H1 (cell line): ENCODE results near the gene ZPBP2. TPM values are rescaled to one million over a fixed set of nuclear protein-coding genes. Genes with fewer than 3 reads are reported as not detected.

Source experiments
- CTCF ChIA-PET: fragments of 300-600 bp; sonication (Branson Sonifier 250); formaldehyde crosslinking; loops from one replicate; lab custom pipeline; 2021; ENCODE audit not compliant: partially characterized antibody; lab: Charles Lee
- POLR2A ChIA-PET: fragments of 300-600 bp; sonication (Branson Sonifier 250); formaldehyde crosslinking; loops from one replicate; lab custom pipeline; 2021; ENCODE audit warnings: inconsistent platforms; ENCODE audit not compliant: partially characterized antibody; lab: Charles Lee
- DNase-seq, 2 experiments: peaks; one replicate each; pipeline versions ENCODE4 v3.0.0 to v3.0.0-alpha.2; 2010 to 2022; ENCODE audit warnings: low spot score in 2 of 2, low read depth in 1 of 2, mixed read lengths in 1 of 2
- FAIRE-seq: peaks from 2 replicates; lab custom pipeline; 2011; peaks lifted over from hg19 to GRCh38; lab: Jason Lieb, UNC
- H2AFZ ChIP-seq: 2 replicates; pipeline ENCODE4 v1.8.1; 2012; ENCODE audit warnings: low read length, inconsistent platforms
- H2AK5ac ChIP-seq: 2 replicates; pipeline ENCODE4 v1.6.1; 2013; ENCODE audit warnings: low read depth, low read length
- H2BK120ac ChIP-seq: replicated peaks from 2 replicates; pipeline ENCODE3; 2013; ENCODE audit warnings: low read depth, low read length, inconsistent platforms
- H2BK12ac ChIP-seq: 2 replicates; pipeline ENCODE4 v1.6.1; 2013; ENCODE audit warnings: low read depth, low read length
- H2BK15ac ChIP-seq: 2 replicates; pipeline ENCODE4 v1.6.1; 2013; ENCODE audit warnings: low read length
- H2BK20ac ChIP-seq: 2 replicates; pipeline ENCODE4 v1.6.1; 2013; ENCODE audit warnings: low read length
- H2BK5ac ChIP-seq: 2 replicates; pipeline ENCODE4 v1.6.1; 2013; ENCODE audit warnings: low read depth, low read length
- H3K14ac ChIP-seq: 2 replicates; pipeline ENCODE4 v1.6.1; 2013; ENCODE audit warnings: inconsistent platforms; ENCODE audit not compliant: insufficient read length
- H3K18ac ChIP-seq: 2 replicates; pipeline ENCODE4 v1.6.1; 2013; ENCODE audit warnings: low read length; ENCODE audit errors: extremely low read depth
- H3K23ac ChIP-seq: 2 replicates; pipeline ENCODE4 v1.6.1; 2013; ENCODE audit warnings: inconsistent platforms; ENCODE audit not compliant: insufficient read length
- H3K23me2 ChIP-seq: 2 replicates; pipeline ENCODE4 v1.6.1; 2013; ENCODE audit warnings: low read depth, low read length
- H3K27ac ChIP-seq: 2 replicates; pipeline ENCODE4 v1.6.1; 2011; ENCODE audit warnings: low read depth, low read length, inconsistent platforms
- H3K27me3 ChIP-seq, 4 experiments: replicated peaks in 1 of 4; 1 replicate in 1 of 4; 2 replicates in 3 of 4; pipeline versions ENCODE4 v1.6.1 to v1.8.1; 2011 to 2013; ENCODE audit warnings: low read length in 3 of 4, mild to moderate bottlenecking in 3 of 4, inconsistent platforms in 2 of 4, mixed read lengths in 2 of 4, moderate library complexity in 1 of 4; ENCODE audit not compliant: control insufficient read depth in 3 of 4, insufficient read depth in 3 of 4; ENCODE audit errors: extremely low read depth in 1 of 4
- H3K36me3 ChIP-seq, 4 experiments: 2 replicates each; pipeline versions ENCODE4 v1.6.1 to v1.8.1; 2011 to 2013; ENCODE audit warnings: mild to moderate bottlenecking in 4 of 4, low read length in 3 of 4, moderate library complexity in 2 of 4, control low read depth in 1 of 4, inconsistent platforms in 1 of 4; ENCODE audit not compliant: insufficient read depth in 4 of 4, control insufficient read depth in 2 of 4
- H3K4ac ChIP-seq: replicated peaks from 2 replicates; pipeline ENCODE3; 2013; ENCODE audit warnings: low read length, low read depth, mixed read lengths, inconsistent platforms; ENCODE audit not compliant: insufficient read length
- H3K4me1 ChIP-seq, 4 experiments: replicated peaks in 1 of 4; 1 replicate in 1 of 4; 2 replicates in 3 of 4; pipeline versions ENCODE4 v1.6.1 to v1.8.1; 2011 to 2013; ENCODE audit warnings: low read length in 3 of 4, inconsistent platforms in 2 of 4, mixed read lengths in 1 of 4; ENCODE audit not compliant: insufficient read depth in 4 of 4, control insufficient read depth in 3 of 4
- H3K4me2 ChIP-seq, 2 experiments: 2 replicates each; pipeline versions ENCODE4 v1.6.1 to v1.8.1; 2011 to 2013; ENCODE audit warnings: low read depth in 2 of 2, low read length in 2 of 2, control low read depth in 1 of 2, inconsistent platforms in 1 of 2, mild to moderate bottlenecking in 1 of 2; ENCODE audit not compliant: insufficient read depth in 1 of 2
- H3K4me3 ChIP-seq, 4 experiments: fragments of 200-600, 300-600 bp in 1 of 4; sonication (generic), shearing (Covaris generic), sonication (Bioruptor Twin) in 1 of 4; 2 replicates each; pipeline versions ENCODE4 v1.5.1 to v1.8.1; 2011 to 2016; ENCODE audit warnings: low read length in 4 of 4, low read depth in 3 of 4, control low read depth in 2 of 4, inconsistent platforms in 2 of 4, mild to moderate bottlenecking in 2 of 4, mixed read lengths in 1 of 4, moderate library complexity in 1 of 4; ENCODE audit not compliant: insufficient read depth in 2 of 4; ENCODE audit errors: extremely low read depth in 1 of 4
- H3K56ac ChIP-seq: replicated peaks from 2 replicates; pipeline ENCODE3; 2013; ENCODE audit warnings: low read depth, mild to moderate bottlenecking, mixed read lengths, low read length, inconsistent platforms; ENCODE audit not compliant: insufficient read length
- H3K79me1 ChIP-seq: 2 replicates; pipeline ENCODE4 v1.6.1; 2013; ENCODE audit warnings: low read depth, low read length, control low read depth
- H3K79me2 ChIP-seq, 2 experiments: 2 replicates each; pipeline versions ENCODE4 v1.6.1 to v1.8.1; 2012 to 2013; ENCODE audit warnings: low read length in 2 of 2, mild to moderate bottlenecking in 2 of 2, inconsistent platforms in 1 of 2; ENCODE audit not compliant: insufficient read depth in 2 of 2, control insufficient read depth in 1 of 2
- H3K9ac ChIP-seq, 4 experiments: replicated peaks in 1 of 4; 1 replicate in 1 of 4; 2 replicates in 3 of 4; pipeline versions ENCODE4 v1.6.1 to v1.8.1; 2011 to 2013; ENCODE audit warnings: low read depth in 3 of 4, low read length in 3 of 4, control low read depth in 2 of 4, mild to moderate bottlenecking in 2 of 4, moderate library complexity in 2 of 4, inconsistent platforms in 1 of 4; ENCODE audit errors: extremely low read depth in 1 of 4
- H3K9me3 ChIP-seq, 2 experiments: 2 replicates each; pipeline versions ENCODE4 v1.6.1 to v1.8.1; 2012 to 2013; ENCODE audit warnings: mild to moderate bottlenecking in 2 of 2, moderate library complexity in 2 of 2, control low read depth in 1 of 2, inconsistent platforms in 1 of 2, low read depth in 1 of 2, low read length in 1 of 2, mixed read lengths in 1 of 2; ENCODE audit not compliant: insufficient read depth in 2 of 2
- H4K20me1 ChIP-seq, 2 experiments: replicated peaks in 1 of 2; 2 replicates each; pipeline versions ENCODE3 to v1.8.1; 2011 to 2013; ENCODE audit warnings: inconsistent platforms in 2 of 2, low read length in 2 of 2, mild to moderate bottlenecking in 1 of 2; ENCODE audit not compliant: insufficient read depth in 2 of 2, control insufficient read depth in 1 of 2
- H4K5ac ChIP-seq: 2 replicates; pipeline ENCODE4 v1.6.1; 2013; ENCODE audit warnings: low read length, low read depth, mixed read lengths, inconsistent platforms; ENCODE audit not compliant: insufficient read length
- H4K8ac ChIP-seq: 2 replicates; pipeline ENCODE4 v1.8.0; 2013; ENCODE audit warnings: mild to moderate bottlenecking, moderate library complexity, low read length, inconsistent platforms; ENCODE audit not compliant: insufficient read depth; ENCODE audit errors: extremely low read depth
- H4K91ac ChIP-seq: replicated peaks from 2 replicates; pipeline ENCODE3; 2013; ENCODE audit warnings: low read length, mixed read lengths, inconsistent platforms; ENCODE audit not compliant: insufficient read length
- CBX5 ChIP-seq: fragments of 300-800, 300-1000 bp; sonication (generic); IDR thresholded peaks from 2 replicates; pipeline ENCODE4 v1.7.1; 2016; ENCODE audit warnings: antibody characterized with exemption, low read length, low read depth
- CTCF ChIP-seq, 3 experiments: IDR thresholded peaks; 1 replicate in 2 of 3; 2 replicates in 1 of 3; pipeline versions ENCODE4 v1.5.1 to v1.6.1; 2011; ENCODE audit warnings: low read length in 3 of 3, mild to moderate bottlenecking in 3 of 3, inconsistent platforms in 2 of 3, low read depth in 1 of 3, moderate library complexity in 1 of 3; ENCODE audit not compliant: insufficient read depth in 1 of 3; ENCODE audit errors: control extremely low read depth in 1 of 3
- HDAC6 ChIP-seq: IDR thresholded peaks from one replicate; pipeline ENCODE4 v1.7.1; 2012; ENCODE audit warnings: low read depth, mild to moderate bottlenecking, inconsistent platforms, low read length, moderate library complexity
- POLR2AphosphoS5 ChIP-seq: IDR thresholded peaks from 2 replicates; pipeline ENCODE4 v1.6.1; 2011; ENCODE audit warnings: low read depth, low read length
- RBBP5 ChIP-seq: IDR thresholded peaks from 2 replicates; pipeline ENCODE4 v1.7.1; 2012; ENCODE audit warnings: low read depth, mild to moderate bottlenecking, inconsistent platforms, low read length, moderate library complexity, borderline replicate concordance
- RFX5 ChIP-seq: IDR thresholded peaks from 2 replicates; pipeline ENCODE4 v1.6.1; 2011; ENCODE audit warnings: low read depth, low read length, improper control_type of control experiment, borderline replicate concordance
- SAP30 ChIP-seq: fragments of 300-600 bp; sonication (generic); IDR thresholded peaks from 2 replicates; pipeline ENCODE4 v1.7.1; 2012; ENCODE audit warnings: low read length, moderate library complexity, mild to moderate bottlenecking, inconsistent platforms; ENCODE audit not compliant: insufficient read depth, insufficient replicate concordance
- SIRT6 ChIP-seq: IDR thresholded peaks from one replicate; pipeline ENCODE4 v1.7.1; 2012; ENCODE audit warnings: low read length, inconsistent platforms
- SP4 ChIP-seq: IDR thresholded peaks from 2 replicates; pipeline ENCODE4 v1.6.1; 2012; ENCODE audit warnings: low read length, inconsistent platforms
- TEAD4 ChIP-seq: IDR thresholded peaks from 2 replicates; pipeline ENCODE4 v1.6.1; 2012; ENCODE audit warnings: low read depth, low read length, inconsistent platforms, mixed read lengths
- USF2 ChIP-seq: IDR thresholded peaks from 2 replicates; pipeline ENCODE4 v1.6.1; 2011; ENCODE audit warnings: low read length, improper control_type of control experiment
- WGBS, 2 experiments: shearing (Covaris generic) in 1 of 2; methylation state at CpG; one replicate each; pipeline versions ENCODE4 v1.1.6 to v1.1.7; 2013 to 2015; ENCODE audit warnings: low lambda C conversion rate in 2 of 2, mixed read lengths in 2 of 2, inconsistent platforms in 1 of 2, low coverage in 1 of 2, missing lambda C conversion rate in 1 of 2; ENCODE audit not compliant: insufficient replicate concordance in 2 of 2, insufficient coverage in 1 of 2, insufficient read length in 1 of 2; ENCODE audit errors: extremely low coverage in 1 of 2, missing lambda C conversion rate in 1 of 2; 5-methylcytosine and 5-hydroxymethylcytosine counted together
- polyA plus RNA-seq, 7 experiments: library from polyadenylated mRNA; depleted of rRNA in 3 of 7; stranded (reverse) in 5 of 7; unstranded in 2 of 7; fragments of >200 nt in 5 of 7; fragments of 200-250 nt in 2 of 7; gene quantifications; 1 replicate in 5 of 7; 2 replicates in 1 of 7; 4 replicates in 1 of 7; pipeline versions ENCODE4 v1.2.1 to v1.2.3, GENCODE V29; 2011 to 2013; ENCODE audit warnings: missing spikeins in 2 of 7, mixed read lengths in 2 of 7
- total RNA-seq: library from RNA; stranded (reverse); fragmentation: NEBNext Ultra II Directional; extraction: Animal tissue kit (Norgen Biotek cat#: 25700); gene quantifications from 2 replicates; pipeline ENCODE4 v1.2.1, GENCODE V29; 2021

ZPBP2 gene
- total and polyA plus RNA-seq, 2 of the 8 experiments (the other 6 are each of a cell fraction or from before 2014, with no cell fraction given): not detected

GRCh38 chr17:39913989-39914388 is 46.0 kb downstream of the ZPBP2 start:
- no peaks in the 10 kb centered on the region for H3K27me3 ChIP-seq
- no peak overlapping the region for H2BK15ac ChIP-seq
- no peak overlapping the region for H3K4me3 ChIP-seq
- ChIA-PET POLR2A (no interaction called here), CTCF (interaction anchor here (1.2 to 1.4 kb wide), 2 partner anchors 18 to 44 kb away, joined by 3 to 4 read pairs; no protein-coding TSS in a partner anchor)
- DNase-seq: no peak
- H2BK120ac ChIP-seq: no peak overlapping the region
- H3K18ac ChIP-seq: no peak overlapping the region
- no peak overlapping the region for H2AK5ac ChIP-seq
- H3K79me2 ChIP-seq: no peaks in the 10 kb centered on the region
- H3K9ac ChIP-seq: no peak overlapping the region
- no peak overlapping the region for H3K23ac ChIP-seq
- no peak overlapping the region for H2BK12ac ChIP-seq
- 78% methylated on average over 3 of the region's 3 CpGs; no CpG with 5 or more reads in 1 of the 2 experiments for WGBS, 2 experiments
- H2AFZ ChIP-seq: no peak overlapping the region
- H3K79me1 ChIP-seq: no peaks in the 10 kb centered on the region
- no peaks in the 10 kb centered on the region for H3K4me1 ChIP-seq
- no peak overlapping the region for H4K5ac ChIP-seq
- H3K14ac ChIP-seq: no peak overlapping the region
- no peak overlapping the region for H2BK5ac ChIP-seq
- no peak overlapping the region for H4K8ac ChIP-seq
- H3K36me3 ChIP-seq: peaks cover 0 to 8% (median 2%) of the 10 kb centered on the region in 4 experiments; a peak in 5 of 8 replicates
- H3K56ac ChIP-seq: no peak overlapping the region
- no peak overlapping the region for H3K27ac ChIP-seq
- H3K23me2 ChIP-seq: no peaks in the 10 kb centered on the region
- H2BK20ac ChIP-seq: no peak overlapping the region
- no peak overlapping the region for H3K4ac ChIP-seq
- FAIRE-seq: no peak
- H3K4me2 ChIP-seq: no peak overlapping the region
- peaks cover 0 to under 1% of the 10 kb centered on the region in 2 experiments for H4K20me1 ChIP-seq
- no peak overlapping the region for H4K91ac ChIP-seq
- no peaks in the 10 kb centered on the region for H3K9me3 ChIP-seq
- no peak for TF ChIP-seq CBX5
- no peak for TF ChIP-seq CTCF (IDR thresholded peaks at IDR 0.05; ENCODE audit: control extremely low read depth in 1 of 3, insufficient read depth in 1 of 3, low read depth in 1 of 3, low read length in 3 of 3)
- TF ChIP-seq USF2: no peak
- no peak for TF ChIP-seq TEAD4
- TF ChIP-seq RFX5: no peak
- TF ChIP-seq HDAC6: no peak
- TF ChIP-seq RBBP5: no peak
- TF ChIP-seq SP4: no peak
- TF ChIP-seq POLR2AphosphoS5: no peak
- TF ChIP-seq SAP30: no peak
- no peak for TF ChIP-seq SIRT6
